GM12865 (cell line): ENCODE data around the gene SHMT1.
"Not testable (repeated sequence)": the region's sequence is repeated elsewhere in the genome, so short reads cannot be mapped to it uniquely, and the experiment has no call there.

Experiments used
- DNase-seq: peaks from one replicate; pipeline ENCODE4 v3.0.0; 2010; ENCODE audit warnings: low read depth
- H3K4me3 ChIP-seq: 2 replicates; pipeline ENCODE4 v1.5.1; 2011; ENCODE audit warnings: mild to moderate bottlenecking, low read depth, low read length, control low read depth
- TF ChIP-seq, protein P1 (sequence below): IDR thresholded peaks from 2 replicates; pipeline ENCODE4 v1.5.1; 2011; ENCODE audit warnings: low read length, control low read depth, low read depth, inconsistent platforms; ENCODE audit not compliant: insufficient read depth; ENCODE audit errors: missing control alignments

The SHMT1 gene

DNA sequence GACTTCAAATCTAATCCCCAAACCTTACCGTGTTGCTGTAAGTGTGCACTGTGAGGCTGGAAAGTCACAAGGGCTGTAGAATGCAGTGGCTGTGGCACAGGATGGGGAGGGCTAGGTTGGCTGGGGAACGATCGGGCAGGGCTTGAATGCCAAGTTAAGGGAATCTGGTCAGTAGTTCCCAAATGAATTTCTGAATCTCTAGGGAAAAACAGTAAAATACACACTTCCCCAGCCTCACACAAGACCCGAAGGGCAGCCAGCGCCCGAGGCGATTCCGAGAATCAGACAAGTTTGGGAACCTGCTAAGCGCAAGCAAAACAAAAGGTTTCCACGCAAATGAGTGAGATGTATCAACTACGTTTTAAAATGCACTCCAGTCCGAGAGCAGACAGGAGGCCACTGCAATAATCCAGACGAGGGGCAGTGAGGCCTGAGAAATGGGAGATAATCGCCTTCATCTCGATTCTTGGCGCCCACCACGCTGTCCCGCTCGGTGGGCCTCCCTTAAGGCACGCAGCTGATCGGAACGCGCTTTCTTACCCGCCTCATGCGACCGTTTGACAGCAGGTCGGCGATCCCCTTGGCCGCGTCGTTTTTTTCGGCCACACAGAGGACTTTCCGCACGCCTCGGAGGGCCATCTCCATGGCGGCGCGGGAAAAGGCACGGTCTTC, 49.2 kb downstream of the SHMT1 start:
- peak overlapping the region; percentile 98 for H3K4me3 ChIP-seq
- TF ChIP-seq, protein P1, sequence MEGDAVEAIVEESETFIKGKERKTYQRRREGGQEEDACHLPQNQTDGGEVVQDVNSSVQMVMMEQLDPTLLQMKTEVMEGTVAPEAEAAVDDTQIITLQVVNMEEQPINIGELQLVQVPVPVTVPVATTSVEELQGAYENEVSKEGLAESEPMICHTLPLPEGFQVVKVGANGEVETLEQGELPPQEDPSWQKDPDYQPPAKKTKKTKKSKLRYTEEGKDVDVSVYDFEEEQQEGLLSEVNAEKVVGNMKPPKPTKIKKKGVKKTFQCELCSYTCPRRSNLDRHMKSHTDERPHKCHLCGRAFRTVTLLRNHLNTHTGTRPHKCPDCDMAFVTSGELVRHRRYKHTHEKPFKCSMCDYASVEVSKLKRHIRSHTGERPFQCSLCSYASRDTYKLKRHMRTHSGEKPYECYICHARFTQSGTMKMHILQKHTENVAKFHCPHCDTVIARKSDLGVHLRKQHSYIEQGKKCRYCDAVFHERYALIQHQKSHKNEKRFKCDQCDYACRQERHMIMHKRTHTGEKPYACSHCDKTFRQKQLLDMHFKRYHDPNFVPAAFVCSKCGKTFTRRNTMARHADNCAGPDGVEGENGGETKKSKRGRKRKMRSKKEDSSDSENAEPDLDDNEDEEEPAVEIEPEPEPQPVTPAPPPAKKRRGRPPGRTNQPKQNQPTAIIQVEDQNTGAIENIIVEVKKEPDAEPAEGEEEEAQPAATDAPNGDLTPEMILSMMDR = no peak
- DNase-seq = no peak

DNA sequence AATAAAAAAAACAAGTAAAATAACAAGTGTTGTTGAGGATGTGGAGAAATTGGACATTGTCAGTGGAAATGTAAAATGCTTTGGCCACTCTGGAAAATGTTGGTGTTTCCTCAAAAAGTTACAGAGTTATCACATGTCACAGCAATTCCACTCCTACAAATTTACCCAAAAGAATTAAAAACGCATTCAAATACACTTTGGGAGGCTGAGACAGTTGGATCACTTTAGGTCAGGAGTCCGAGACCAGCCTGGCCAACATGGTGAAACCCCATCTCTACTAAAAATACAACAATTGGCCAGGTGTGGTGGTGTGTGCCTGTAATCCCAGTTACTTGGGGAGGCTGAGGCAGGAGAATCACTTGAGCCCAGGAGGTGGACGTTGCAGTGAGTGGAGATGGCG, 54.1 kb downstream of the SHMT1 start:
- no peak for DNase-seq
- TF ChIP-seq, protein P1 = no peak
- H3K4me3 ChIP-seq = no peak overlapping the region

DNA sequence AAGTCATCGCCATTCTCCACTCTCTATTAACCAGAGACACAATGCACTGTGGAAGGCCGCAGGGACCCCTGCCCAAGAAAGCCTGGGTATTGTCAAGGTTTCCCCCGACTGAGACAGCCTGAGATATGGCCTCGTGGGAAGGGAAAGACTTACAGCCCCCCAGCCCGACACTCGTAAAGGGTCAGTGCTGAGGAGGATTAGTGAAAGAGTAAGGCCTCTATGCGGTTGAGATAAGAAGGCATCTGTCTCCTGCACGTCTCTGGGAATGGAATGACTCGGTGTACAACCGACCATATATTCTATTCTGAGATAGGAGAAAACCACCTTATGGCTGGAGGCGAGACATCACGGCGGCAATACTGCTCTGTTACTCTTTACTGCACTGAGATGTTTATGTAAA, 60.1 kb downstream of the SHMT1 start:
- not testable (repeated sequence) for DNase-seq

DNA sequence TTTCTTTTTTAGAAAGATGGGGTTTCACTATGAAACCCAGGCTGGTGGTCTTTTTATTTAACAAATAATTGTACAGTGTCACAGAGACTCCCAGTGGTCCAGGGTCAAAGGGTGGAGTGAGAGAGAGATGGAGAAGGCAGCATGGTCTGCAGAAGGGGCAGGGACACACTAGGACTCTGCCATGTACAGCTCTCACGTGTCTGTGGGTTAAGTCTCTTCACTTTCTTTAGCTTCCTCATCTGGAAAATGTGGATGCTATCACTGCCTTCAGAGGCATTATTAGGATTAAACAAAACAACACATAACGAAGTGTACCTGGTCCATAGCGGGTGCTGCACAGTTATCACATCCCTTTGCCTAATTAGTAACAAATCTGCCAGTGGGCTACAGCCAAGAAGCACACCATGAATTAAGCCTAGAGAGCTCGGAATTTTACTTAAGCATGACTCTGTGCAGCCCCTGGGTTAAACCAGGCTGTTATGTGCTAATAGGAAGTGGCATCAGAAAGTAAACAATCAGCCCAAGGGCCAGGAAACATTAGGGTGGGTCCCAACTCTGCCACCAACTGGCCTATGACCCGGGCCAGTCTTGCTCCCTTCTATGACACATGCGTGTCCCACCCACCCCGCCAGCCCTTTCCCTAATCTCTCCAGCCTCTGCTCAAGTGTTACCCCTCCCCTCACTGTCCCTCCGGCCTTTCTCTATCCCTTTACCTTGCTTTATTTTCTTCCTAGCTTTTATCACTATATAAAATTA, 62.4 kb downstream of the SHMT1 start:
- no peak overlapping the region for H3K4me3 ChIP-seq
- TF ChIP-seq, protein P1 = no peak
- no peak for DNase-seq

More for the DNA sequence above, 60.1 kb downstream of the SHMT1 start:
- not testable (repeated sequence) for H3K4me3 ChIP-seq

DNA sequence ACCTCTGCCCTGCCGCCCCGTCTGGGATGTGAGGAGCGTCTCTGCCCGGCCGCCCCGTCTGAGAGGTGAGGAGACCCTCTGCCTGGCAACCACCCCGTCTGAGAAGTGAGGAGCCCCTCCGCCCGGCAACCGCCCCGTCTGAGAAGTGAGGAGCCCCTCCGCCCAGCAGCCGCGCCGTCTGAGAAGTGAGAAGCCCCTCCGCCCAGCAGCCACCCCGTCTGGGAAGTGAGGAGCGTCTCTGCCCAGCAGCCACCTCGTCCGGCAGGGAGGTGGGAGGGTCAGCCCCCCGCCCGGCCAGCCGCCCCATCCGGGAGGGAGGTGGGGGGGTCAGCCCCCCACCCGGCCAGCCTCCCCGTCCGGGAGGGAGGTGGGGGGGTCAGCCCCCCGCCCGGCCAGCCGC, 65.3 kb downstream of the SHMT1 start:
- not testable (repeated sequence) for H3K4me3 ChIP-seq, DNase-seq

DNA sequence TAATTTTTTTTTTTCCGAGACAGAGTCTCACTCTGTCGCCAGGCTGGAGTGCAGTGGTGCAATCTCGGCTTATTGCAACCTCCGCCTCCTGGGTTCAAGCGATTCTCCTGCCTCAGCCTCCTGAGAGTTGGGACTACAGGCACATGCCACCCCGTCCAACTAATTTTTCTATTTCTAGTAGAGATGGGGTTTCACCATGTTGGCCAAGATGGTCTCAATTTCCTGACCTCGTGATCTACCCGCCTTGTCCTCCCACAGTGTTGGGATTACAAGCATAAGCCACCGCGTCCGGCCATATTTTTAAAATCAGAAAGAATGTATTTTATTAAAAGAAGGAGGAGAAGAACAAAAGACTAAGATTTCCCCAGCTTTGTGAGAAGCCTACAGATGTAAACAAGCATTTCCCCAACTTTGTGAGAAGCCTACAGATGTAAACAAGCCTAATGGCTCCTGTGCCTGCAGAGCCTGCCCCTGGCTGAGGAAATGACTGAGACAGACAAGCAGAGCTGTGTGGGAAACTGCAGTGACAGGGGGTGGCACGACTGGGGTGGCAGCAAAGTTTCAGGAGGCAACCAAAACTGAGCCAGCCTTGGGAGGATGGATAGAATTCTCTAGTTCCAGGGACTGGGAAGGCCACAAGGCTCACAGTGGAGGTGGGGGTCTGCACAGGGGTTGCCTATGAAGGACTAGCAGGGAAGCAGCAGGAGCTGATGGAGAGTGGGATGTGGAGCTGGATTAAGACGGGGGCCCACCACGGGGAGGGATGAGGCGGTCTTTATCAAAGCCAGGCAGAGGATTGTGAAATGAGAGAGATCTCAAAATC, 71.4 kb downstream of the SHMT1 start:
- TF ChIP-seq, protein P1 = no peak
- no peak overlapping the region for H3K4me3 ChIP-seq
- DNase-seq = no peak

DNA sequence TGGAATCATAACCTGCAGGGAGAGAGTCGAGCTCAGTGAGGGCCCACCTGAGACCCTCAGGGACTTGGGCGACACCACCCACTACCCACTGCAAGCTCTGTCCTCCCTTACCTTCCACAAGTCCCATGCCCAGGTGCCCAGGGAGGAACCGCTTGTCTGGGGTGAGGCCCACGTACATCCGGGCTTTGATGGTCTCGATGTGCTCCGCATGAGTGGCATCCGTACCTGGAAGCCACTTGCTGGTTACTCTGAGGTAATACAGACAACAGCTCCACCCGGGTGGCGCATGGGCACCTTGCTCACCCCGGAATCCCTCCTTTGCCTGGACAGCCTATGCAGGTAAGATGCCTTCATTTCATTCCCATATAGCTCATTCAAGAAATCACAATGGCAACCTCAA, 78.1 kb downstream of the SHMT1 start:
- TF ChIP-seq, protein P1 = no peak
- no peak for DNase-seq
- no peak overlapping the region for H3K4me3 ChIP-seq
